ENCODE measurements around the gene SLBP. TPM values are rescaled to one million over a fixed set of nuclear protein-coding genes. Genes with fewer than 3 reads are reported as not detected.

SLBP gene
- total and polyA plus RNA-seq, 2 of the 8 experiments (the other 6 are each of a cell fraction or from before 2014, with no cell fraction given): 44.1 to 49.0 TPM

DNA sequence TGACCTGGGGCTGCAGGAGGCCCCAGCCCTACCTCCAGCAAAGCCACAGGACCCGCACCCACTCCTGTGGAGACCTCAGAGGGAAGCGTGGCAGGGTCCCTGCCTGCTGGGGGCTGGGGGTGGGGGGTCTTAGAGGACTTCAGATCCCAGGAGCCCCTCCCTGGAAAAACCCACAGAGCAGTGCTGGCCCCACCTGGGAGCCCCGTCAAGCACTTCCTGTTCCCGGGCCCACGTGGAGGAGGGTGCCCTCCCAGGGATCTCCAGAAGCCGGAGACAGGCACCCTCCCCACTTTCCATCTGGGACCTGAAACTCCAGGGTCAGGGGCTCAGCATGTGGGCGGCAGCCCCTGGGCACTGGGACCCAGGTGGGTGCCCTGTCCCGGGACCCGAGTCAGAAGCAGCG lies 41.2 kb upstream of the SLBP start:
- Histone ChIP-seq H3K9me3 (ENCODE audit: insufficient read depth in 2 of 2, low read depth in 1 of 2, low read length in 1 of 2) (no peaks in the 10 kb centered on the region), H3K14ac (ENCODE audit: insufficient read length) (no peak overlapping the region), H3K27ac (ENCODE audit: low read depth, low read length) (no peak overlapping the region), H3K79me2 (ENCODE audit: control insufficient read depth in 1 of 2, insufficient read depth in 2 of 2, low read length in 2 of 2) (no peaks in the 10 kb centered on the region), H3K18ac (ENCODE audit: extremely low read depth, low read length) (no peak overlapping the region), H3K36me3 (ENCODE audit: control insufficient read depth in 2 of 4, insufficient read depth in 4 of 4, low read length in 3 of 4) (no peaks in the 10 kb centered on the region), H3K4me3 (ENCODE audit: extremely low read depth in 1 of 4, insufficient read depth in 2 of 4, low read depth in 3 of 4, low read length in 4 of 4) (no peak overlapping the region), H4K5ac (ENCODE audit: insufficient read length, low read depth, low read length) (no peak overlapping the region), H2BK15ac (ENCODE audit: low read length) (no peak overlapping the region), H4K8ac (ENCODE audit: extremely low read depth, insufficient read depth, low read length) (no peak overlapping the region), H3K27me3 (replicated peaks in 1 of 4; ENCODE audit: control insufficient read depth in 3 of 4, extremely low read depth in 1 of 4, insufficient read depth in 3 of 4, low read length in 3 of 4) (peaks cover 0 to 1% (median 0%) of the 10 kb centered on the region in 4 experiments; a peak in 1 of 7 replicates), H2AK5ac (ENCODE audit: low read depth, low read length) (no peak overlapping the region), H3K23me2 (ENCODE audit: low read depth, low read length) (no peaks in the 10 kb centered on the region), H3K23ac (ENCODE audit: insufficient read length) (no peak overlapping the region), H3K79me1 (ENCODE audit: low read depth, low read length) (no peaks in the 10 kb centered on the region), H3K9ac (replicated peaks in 1 of 4; ENCODE audit: extremely low read depth in 1 of 4, low read depth in 3 of 4, low read length in 3 of 4) (no peak overlapping the region), H4K20me1 (replicated peaks in 1 of 2; ENCODE audit: control insufficient read depth in 1 of 2, insufficient read depth in 2 of 2, low read length in 2 of 2) (no peaks in the 10 kb centered on the region), H3K4me2 (ENCODE audit: insufficient read depth in 1 of 2, low read depth in 2 of 2, low read length in 2 of 2) (no peak overlapping the region), H3K4ac (replicated peaks; ENCODE audit: insufficient read length, low read depth, low read length) (no peak overlapping the region), H2AFZ (ENCODE audit: low read length) (no peak overlapping the region), H3K4me1 (replicated peaks in 1 of 4; ENCODE audit: control insufficient read depth in 3 of 4, insufficient read depth in 4 of 4, low read length in 3 of 4) (peaks cover 0 to 16% (median 8%) of the 10 kb centered on the region in 4 experiments; a peak in 5 of 7 replicates), H2BK120ac (replicated peaks; ENCODE audit: low read depth, low read length) (no peak overlapping the region), H4K91ac (replicated peaks; ENCODE audit: insufficient read length, low read length) (no peak overlapping the region), H2BK12ac (ENCODE audit: low read depth, low read length) (no peak overlapping the region), H2BK20ac (ENCODE audit: low read length) (no peak overlapping the region), H3K56ac (replicated peaks; ENCODE audit: insufficient read length, low read depth, low read length) (no peak overlapping the region), H2BK5ac (ENCODE audit: low read depth, low read length) (no peak overlapping the region)
- ChIA-PET POLR2A (ENCODE audit: partially characterized antibody) (interaction anchor here (1.1 to 2.5 kb wide), 5 partner anchors 10 to 56 kb away, joined by 3 to 8 read pairs (median 5); partner anchors contain the start of genes TACC3 and TMEM129), CTCF (ENCODE audit: partially characterized antibody) (interaction anchor here (1.3 to 71.2 kb wide), 4 partner anchors 12 to 77 kb away, joined by 4 to 2507 read pairs (median 1256); partner anchors contain the start of gene FGFR3)
- 82% methylated on average over 9 of the region's 10 CpGs; no CpG with 5 or more reads in 1 of the 2 experiments for WGBS, 2 experiments (ENCODE audit: extremely low coverage in 1 of 2, insufficient coverage in 1 of 2, insufficient read length in 1 of 2, insufficient replicate concordance in 2 of 2, low coverage in 1 of 2, low lambda C conversion rate in 2 of 2, missing lambda C conversion rate in 1 of 2)
- DNase-seq (ENCODE audit: low read depth in 1 of 2, low spot score in 2 of 2) (no peak), FAIRE-seq (no peak)
- no peak for TF ChIP-seq EZH2 (IDR thresholded peaks at IDR 0.05; ENCODE audit: low read depth, low read length, severe bottlenecking)
- TF ChIP-seq BCL11A (IDR thresholded peaks at IDR 0.05; ENCODE audit: low read depth in 2 of 2, low read length in 2 of 2): no peak
- TF ChIP-seq SAP30 (IDR thresholded peaks at IDR 0.05; ENCODE audit: insufficient read depth, insufficient replicate concordance, low read length): no peak
- no peak for TF ChIP-seq PHF8 (conservative IDR thresholded peaks at IDR 0.05; ENCODE audit: low read depth, low read length)
- TF ChIP-seq, protein P1, sequence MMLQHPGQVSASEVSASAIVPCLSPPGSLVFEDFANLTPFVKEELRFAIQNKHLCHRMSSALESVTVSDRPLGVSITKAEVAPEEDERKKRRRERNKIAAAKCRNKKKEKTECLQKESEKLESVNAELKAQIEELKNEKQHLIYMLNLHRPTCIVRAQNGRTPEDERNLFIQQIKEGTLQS (IDR thresholded peaks at IDR 0.05; ENCODE audit: insufficient read depth, low read depth, low read length): no peak
- TF ChIP-seq GTF2F1 (IDR thresholded peaks at IDR 0.05; ENCODE audit: borderline replicate concordance, low read depth, low read length): no peak
- no peak for TF ChIP-seq RXRA (IDR thresholded peaks at IDR 0.05; ENCODE audit: insufficient read depth, low read depth, low read length)
- TF ChIP-seq POLR2AphosphoS5 (IDR thresholded peaks at IDR 0.05; ENCODE audit: low read depth, low read length): no peak
- no peak for TF ChIP-seq BRCA1 (IDR thresholded peaks at IDR 0.05; ENCODE audit: low read depth, low read length)
- TF ChIP-seq EP300 (IDR thresholded peaks at IDR 0.05; ENCODE audit: borderline replicate concordance in 1 of 2, low read depth in 2 of 2, low read length in 2 of 2): no peak
- no peak for TF ChIP-seq CTBP2 (IDR thresholded peaks at IDR 0.05; ENCODE audit: borderline replicate concordance, insufficient read depth, insufficient read length, low read length)
- TF ChIP-seq CHD1 (IDR thresholded peaks at IDR 0.05; ENCODE audit: low read depth, low read length): no peak

All from H1 (cell line).